ENCODE results near the gene GRK4.
A peak's percentile ranks its signal among the peaks of the same experiment; 100 is the strongest.

GRK4 gene

DNA sequence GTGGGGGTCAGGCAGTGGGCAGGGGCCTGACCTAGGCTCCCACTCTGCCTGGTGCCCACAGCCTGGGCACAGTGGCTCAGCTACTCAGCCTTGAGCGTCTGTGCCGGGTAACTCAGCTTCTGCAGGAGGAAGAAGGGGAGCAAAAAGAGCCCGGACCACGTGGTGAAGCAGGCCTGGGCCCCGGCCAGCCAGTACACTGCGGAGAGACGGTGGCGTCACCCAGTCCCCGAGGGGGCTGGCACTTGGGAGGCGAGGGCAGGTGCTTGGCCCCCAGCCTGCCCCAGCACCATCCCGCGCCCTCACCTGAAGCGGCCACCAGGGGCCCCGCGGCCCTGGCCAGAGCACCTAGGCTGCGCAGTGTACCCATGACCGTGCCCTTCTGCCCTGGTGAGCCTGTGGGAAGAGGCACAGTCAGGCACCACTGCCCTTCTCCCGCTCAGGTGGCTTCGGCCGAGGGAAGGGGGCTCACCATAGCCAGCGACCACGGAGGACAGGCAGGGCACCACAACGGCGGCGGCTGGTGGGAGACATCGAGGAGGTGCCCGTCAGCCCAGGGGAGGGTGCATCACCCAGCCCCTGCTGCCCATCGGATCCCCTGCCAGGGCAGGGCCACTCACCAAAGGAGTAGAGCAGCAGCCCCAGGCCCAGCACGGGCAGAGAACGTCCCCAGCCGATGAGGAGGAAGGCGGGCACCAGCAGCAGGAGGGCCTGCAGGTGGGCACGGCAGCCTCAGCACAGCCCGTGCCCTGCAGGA lies 32.4 kb upstream of the GRK4 start:
- Histone ChIP-seq H3K27ac (ENCODE audit: low read length) (no peak overlapping the region), H2AFZ (ENCODE audit: low read depth, low read length) (no peak overlapping the region), H3K4me3 (ENCODE audit: low read depth in 1 of 2, low read length in 2 of 2) (no peak overlapping the region), H3K9ac (ENCODE audit: low read depth, low read length) (no peak overlapping the region), H3K79me2 (ENCODE audit: insufficient read depth, low read length) (peaks cover 10% of the 10 kb centered on the region), H3K9me3 (ENCODE audit: insufficient read depth, low read length, severe bottlenecking) (no peaks in the 10 kb centered on the region), H3K4me1 (ENCODE audit: insufficient read depth, low read length) (peaks cover 33% of the 10 kb centered on the region), H3K36me3 (ENCODE audit: insufficient read depth, low read length) (peaks cover 66% of the 10 kb centered on the region), H3K4me2 (ENCODE audit: insufficient read depth, low read length) (no peak overlapping the region), H3K27me3 (ENCODE audit: insufficient read depth, low read length, poor library complexity) (no peaks in the 10 kb centered on the region), H4K20me1 (ENCODE audit: insufficient read depth, low read length) (peaks cover 33% of the 10 kb centered on the region)
- DNase-seq (no peak), ATAC-seq (ENCODE audit: insufficient read depth, low read depth) (no peak)
- TF ChIP-seq, protein P1, sequence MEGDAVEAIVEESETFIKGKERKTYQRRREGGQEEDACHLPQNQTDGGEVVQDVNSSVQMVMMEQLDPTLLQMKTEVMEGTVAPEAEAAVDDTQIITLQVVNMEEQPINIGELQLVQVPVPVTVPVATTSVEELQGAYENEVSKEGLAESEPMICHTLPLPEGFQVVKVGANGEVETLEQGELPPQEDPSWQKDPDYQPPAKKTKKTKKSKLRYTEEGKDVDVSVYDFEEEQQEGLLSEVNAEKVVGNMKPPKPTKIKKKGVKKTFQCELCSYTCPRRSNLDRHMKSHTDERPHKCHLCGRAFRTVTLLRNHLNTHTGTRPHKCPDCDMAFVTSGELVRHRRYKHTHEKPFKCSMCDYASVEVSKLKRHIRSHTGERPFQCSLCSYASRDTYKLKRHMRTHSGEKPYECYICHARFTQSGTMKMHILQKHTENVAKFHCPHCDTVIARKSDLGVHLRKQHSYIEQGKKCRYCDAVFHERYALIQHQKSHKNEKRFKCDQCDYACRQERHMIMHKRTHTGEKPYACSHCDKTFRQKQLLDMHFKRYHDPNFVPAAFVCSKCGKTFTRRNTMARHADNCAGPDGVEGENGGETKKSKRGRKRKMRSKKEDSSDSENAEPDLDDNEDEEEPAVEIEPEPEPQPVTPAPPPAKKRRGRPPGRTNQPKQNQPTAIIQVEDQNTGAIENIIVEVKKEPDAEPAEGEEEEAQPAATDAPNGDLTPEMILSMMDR (IDR thresholded peaks at IDR 0.05; ENCODE audit: borderline replicate concordance, extremely low read depth, low read length, poor library complexity, severe bottlenecking), result peak; percentile 21
- TF ChIP-seq EZH2 (IDR thresholded peaks at IDR 0.05; ENCODE audit: borderline replicate concordance, low read depth, low read length, severe bottlenecking), result no peak

DNA sequence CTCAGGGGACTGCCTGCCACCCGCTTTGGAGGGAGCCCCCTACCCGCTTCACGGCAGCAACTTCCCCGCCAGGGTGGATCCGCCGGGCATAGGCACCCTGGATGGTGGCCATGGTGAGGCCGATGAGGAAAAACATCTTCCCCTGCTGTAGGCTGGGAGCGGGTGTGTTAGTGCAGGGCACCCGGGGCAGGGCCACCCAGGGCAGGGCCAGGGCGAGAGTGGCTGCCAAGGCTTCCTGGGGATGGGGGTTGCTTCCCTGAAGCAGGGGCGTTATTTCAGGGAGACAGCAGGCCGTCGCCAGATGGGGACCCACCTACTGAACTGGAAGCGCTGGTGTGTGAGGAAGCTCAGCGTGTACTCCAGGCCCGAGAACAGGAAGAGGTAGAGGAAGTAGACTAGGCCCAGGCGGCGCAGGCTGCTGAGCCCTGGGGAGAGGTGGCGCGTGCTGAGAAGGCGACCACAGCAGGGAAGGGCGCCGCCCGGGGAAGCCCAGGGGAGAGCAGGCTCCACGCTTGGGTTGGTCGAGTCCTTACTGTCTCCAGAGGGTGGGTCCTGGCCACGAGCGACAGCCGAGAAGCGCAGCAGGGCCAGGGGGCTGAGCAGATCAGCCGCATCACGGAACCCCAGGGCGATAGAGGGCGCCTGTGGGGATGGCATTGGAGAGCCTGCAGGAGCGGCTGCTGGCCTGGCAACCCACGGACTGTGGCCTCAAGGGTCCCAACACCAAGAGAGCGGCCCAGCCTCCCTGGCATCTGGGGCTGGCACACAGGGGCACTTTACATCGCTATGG lies 31.7 kb upstream of the GRK4 start:
- peaks cover 64% of the 10 kb centered on the region for H3K36me3 ChIP-seq (ENCODE audit: insufficient read depth, low read length)
- H3K4me3 ChIP-seq (ENCODE audit: low read depth in 1 of 2, low read length in 2 of 2), result no peak overlapping the region
- ATAC-seq (ENCODE audit: insufficient read depth, low read depth), result no peak
- H3K9ac ChIP-seq (ENCODE audit: low read depth, low read length), result no peak overlapping the region
- no peak overlapping the region for H3K4me2 ChIP-seq (ENCODE audit: insufficient read depth, low read length)
- peaks cover 13% of the 10 kb centered on the region for H3K79me2 ChIP-seq (ENCODE audit: insufficient read depth, low read length)
- TF ChIP-seq, protein P1 (IDR thresholded peaks at IDR 0.05; ENCODE audit: borderline replicate concordance, extremely low read depth, low read length, poor library complexity, severe bottlenecking), result no peak
- no peak for TF ChIP-seq EZH2 (IDR thresholded peaks at IDR 0.05; ENCODE audit: borderline replicate concordance, low read depth, low read length, severe bottlenecking)
- DNase-seq, result peak; percentile 50
- no peaks in the 10 kb centered on the region for H3K9me3 ChIP-seq (ENCODE audit: insufficient read depth, low read length, severe bottlenecking)
- H3K27me3 ChIP-seq (ENCODE audit: insufficient read depth, low read length, poor library complexity), result no peaks in the 10 kb centered on the region
- H2AFZ ChIP-seq (ENCODE audit: low read depth, low read length), result no peak overlapping the region
- peaks cover 41% of the 10 kb centered on the region for H3K4me1 ChIP-seq (ENCODE audit: insufficient read depth, low read length)
- H3K27ac ChIP-seq (ENCODE audit: low read length), result no peak overlapping the region
- peaks cover 35% of the 10 kb centered on the region for H4K20me1 ChIP-seq (ENCODE audit: insufficient read depth, low read length)

DNA sequence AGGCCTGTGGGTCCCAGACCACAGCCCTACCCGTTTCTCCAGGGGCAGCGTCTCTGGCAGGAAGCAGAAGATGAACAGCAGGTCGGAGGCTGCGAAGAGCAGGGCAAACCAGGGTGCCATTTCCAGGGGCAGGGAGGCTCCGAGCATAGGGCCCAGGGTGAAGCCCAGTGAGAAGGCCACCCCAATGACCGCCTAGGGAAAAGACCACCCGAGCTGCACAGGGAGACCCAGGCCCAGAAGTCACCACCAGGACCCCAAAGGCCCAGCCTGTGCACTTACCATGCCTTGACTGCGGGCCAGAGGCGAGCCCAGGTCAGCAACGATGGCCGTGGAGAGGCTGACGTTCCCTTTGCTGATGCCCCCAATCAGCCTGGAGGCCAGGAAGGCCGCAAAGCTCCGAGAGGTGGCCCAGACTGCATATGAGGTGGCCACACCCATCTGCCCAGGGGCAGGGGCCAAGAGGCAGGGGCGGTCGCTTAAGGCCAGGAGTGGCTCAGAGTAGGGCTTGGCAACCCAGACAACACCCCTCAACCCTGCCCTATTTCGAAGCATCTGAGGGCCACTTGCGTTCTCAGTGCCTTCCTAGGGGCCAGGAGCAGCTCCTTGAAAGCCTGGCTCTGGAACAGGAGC lies 30.9 kb upstream of the GRK4 start:
- no peak overlapping the region for H3K27ac ChIP-seq (ENCODE audit: low read length)
- 0 out of 4 replicates have a peak overlapping the region, but pooled peaks of 1 of the 2 experiments have one; percentile 54 for H3K4me3 ChIP-seq (ENCODE audit: low read depth in 1 of 2, low read length in 2 of 2)
- H3K4me2 ChIP-seq (ENCODE audit: insufficient read depth, low read length), result peak overlapping the region; percentile 68; the same call in 1 of the 2 replicates
- H3K79me2 ChIP-seq (ENCODE audit: insufficient read depth, low read length), result peaks cover 13% of the 10 kb centered on the region
- H3K4me1 ChIP-seq (ENCODE audit: insufficient read depth, low read length), result peaks cover 48% of the 10 kb centered on the region
- H3K9me3 ChIP-seq (ENCODE audit: insufficient read depth, low read length, severe bottlenecking), result no peaks in the 10 kb centered on the region
- no peak overlapping the region for H3K9ac ChIP-seq (ENCODE audit: low read depth, low read length)
- TF ChIP-seq, protein P1 (IDR thresholded peaks at IDR 0.05; ENCODE audit: borderline replicate concordance, extremely low read depth, low read length, poor library complexity, severe bottlenecking), result no peak
- no peak for TF ChIP-seq EZH2 (IDR thresholded peaks at IDR 0.05; ENCODE audit: borderline replicate concordance, low read depth, low read length, severe bottlenecking)
- no peak overlapping the region for H2AFZ ChIP-seq (ENCODE audit: low read depth, low read length)
- peaks cover 38% of the 10 kb centered on the region for H4K20me1 ChIP-seq (ENCODE audit: insufficient read depth, low read length)
- H3K36me3 ChIP-seq (ENCODE audit: insufficient read depth, low read length), result peaks cover 64% of the 10 kb centered on the region
- ATAC-seq (ENCODE audit: insufficient read depth, low read depth) (no peak), DNase-seq (no peak)
- H3K27me3 ChIP-seq (ENCODE audit: insufficient read depth, low read length, poor library complexity), result no peaks in the 10 kb centered on the region

Measured in DND-41 (cell line).